NCI-H1417 (cell line): ENCODE measurements around the gene KRT86.
"Not testable (repeated sequence)": the region's sequence is repeated elsewhere in the genome, so short reads cannot be mapped to it uniquely, and the experiment has no call there.

Source experiments
- DNase-seq, 3 experiments: peaks; one replicate each; lab custom pipeline; 2025; lab: John Stamatoyannopoulos, UW

The KRT86 gene

DNA sequence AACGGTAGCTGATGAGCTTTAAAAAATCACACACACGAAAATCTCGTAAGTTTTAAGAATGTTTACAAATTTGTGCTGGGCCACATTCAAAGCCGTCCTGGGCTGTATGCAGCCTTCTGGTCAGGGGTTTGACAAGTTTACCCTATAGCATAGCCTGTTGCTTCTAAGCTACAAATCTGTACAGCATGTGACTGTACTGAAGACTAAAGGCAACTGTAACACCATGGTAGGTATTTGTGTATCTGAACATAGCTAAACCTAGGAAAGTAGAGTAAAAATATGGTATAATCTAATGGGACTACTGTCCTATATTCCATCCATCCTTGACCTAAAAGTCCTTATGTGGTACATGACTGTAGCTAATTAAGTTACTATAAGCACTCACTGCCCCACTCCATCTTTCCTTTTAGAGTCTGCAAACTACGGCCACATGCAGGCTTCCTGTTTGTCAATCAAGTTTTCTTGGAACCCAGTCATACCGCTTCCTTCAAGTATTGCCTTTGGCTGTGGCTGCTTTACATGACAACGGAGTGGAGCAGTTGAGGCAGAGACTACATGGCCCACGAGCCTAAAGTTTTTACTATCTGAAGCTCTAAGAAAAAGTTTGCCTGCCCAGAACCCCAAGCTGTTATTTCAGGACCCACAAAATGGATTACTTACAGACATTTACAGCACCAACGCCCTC, 22.9 kb upstream of the KRT86 start:
- no peak for DNase-seq

DNA sequence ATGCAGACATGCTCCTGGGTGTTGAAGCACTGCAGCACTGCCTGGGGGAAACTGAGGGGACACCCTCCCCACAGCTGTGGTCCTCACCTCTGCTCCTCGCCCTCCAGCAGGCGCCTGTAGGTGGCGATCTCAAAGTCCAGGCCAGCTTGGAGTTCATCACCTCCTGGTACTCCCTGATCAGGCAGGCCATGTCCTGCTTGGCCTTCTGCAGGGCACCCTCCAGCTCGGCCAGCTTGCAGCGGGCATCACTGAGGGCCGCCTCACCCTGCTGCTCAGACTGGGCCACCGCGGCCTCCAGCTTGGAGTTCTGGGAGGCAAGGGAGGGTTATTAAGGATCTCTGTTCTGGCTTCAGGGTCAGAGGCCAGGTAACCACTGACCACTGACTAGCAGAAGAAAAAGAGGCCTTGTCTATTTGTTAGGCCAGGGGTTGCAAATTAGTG, 22.2 kb upstream of the KRT86 start:
- not testable (repeated sequence) for DNase-seq

DNA sequence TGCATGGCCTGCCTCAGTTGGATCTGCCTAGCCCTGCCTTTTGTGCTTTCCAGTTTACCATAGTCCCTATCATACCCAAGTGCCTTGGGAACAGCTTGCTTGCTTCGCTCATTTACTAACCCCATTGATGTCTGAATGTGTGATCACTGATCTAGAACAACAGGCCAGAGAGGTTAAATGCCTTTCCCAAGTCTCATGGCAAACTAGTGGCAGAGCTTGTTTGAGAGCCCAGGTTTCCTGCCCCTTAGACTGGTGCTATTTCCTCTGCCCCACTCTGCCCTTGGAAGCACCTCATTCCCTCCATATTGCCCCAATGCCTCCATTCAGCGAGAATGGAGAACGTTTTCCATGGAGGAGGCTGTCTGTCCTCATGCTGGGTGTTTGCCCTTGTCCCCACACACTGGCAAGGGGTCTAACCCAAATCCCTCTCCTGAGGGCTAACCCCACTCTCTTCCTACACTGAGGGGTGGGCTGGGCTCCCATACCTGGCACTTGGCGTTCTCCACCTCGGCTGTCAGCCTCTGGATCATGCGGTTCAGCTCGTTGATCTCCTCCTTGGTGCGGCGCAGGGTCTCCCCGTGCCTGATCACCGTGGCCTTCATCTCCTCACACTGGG, 21.6 kb upstream of the KRT86 start:
- no peak for DNase-seq

DNA sequence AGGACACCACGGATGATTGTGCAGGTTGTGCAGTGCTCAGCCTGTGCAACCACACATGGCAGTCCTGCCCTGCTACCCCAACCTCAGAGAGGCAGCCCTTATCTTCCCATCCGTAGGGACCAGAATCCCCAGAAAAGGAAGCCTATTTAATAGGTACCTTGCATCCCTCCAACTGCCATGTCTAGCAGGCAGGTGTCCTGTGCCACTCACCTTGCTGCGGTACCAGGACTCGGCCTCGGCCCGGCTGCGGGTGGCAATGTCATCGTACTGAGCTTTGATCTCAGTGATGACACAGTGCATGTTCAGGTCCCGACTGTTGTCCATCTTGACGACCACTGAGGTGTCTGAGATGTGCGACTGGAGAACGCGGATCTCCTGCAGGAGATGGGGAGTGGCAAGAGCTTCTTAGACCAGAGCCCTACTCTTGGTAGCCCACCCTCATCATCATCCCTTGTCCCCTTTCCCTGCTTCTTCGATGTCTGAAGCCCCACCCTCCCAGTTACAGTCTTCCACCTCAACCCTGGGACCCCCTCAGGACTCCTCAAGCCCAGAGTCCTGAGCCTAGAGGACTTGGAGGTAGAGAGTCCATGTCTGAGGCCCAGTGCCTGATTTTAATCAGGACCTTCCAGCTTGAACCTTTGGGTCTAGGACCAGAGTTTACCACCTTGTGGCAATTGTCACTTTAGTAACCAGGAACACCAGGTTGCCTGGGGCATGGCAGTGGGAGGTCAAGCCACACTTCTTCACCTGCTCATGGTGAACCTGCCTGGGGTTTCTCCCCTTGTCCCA, 20.9 kb upstream of the KRT86 start:
- no peak for DNase-seq

DNA sequence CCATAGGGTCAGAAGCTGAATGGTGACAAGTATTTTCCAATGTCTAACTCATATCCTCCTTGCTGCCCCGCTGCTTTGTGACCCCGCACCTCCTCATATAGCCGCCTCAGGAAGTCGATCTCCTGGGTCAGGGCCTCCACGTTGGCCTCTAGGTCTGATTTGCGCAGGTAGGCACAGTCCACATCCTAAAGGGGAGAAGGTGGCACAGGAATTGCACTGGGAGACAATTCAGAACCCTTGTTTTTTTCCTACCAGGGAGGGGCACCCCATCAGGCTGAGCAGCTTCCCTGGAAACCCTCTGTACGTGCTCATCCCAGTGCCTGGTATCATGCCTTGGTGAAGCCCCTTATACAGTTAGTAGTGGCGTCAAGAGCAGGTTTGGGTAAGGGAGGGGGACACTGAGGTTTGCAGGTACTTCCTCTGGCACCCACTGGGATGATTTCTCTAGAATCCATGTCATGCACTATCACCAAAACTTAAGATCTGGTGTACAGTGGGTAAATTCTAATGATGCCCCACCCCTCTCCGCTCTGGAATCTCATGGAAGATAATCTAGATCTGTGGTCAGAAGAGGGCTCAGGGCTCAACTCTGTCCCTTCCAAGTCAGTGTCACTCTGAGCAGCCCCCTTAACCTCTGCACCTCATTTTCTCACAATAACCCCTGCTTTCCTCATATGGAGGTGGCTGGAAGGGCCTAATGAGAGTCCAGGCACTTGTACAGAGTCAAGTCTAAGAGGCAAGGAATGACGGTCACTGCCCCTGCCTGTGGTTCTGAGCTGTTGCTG, 20.1 kb upstream of the KRT86 start:
- no peak for DNase-seq

DNA sequence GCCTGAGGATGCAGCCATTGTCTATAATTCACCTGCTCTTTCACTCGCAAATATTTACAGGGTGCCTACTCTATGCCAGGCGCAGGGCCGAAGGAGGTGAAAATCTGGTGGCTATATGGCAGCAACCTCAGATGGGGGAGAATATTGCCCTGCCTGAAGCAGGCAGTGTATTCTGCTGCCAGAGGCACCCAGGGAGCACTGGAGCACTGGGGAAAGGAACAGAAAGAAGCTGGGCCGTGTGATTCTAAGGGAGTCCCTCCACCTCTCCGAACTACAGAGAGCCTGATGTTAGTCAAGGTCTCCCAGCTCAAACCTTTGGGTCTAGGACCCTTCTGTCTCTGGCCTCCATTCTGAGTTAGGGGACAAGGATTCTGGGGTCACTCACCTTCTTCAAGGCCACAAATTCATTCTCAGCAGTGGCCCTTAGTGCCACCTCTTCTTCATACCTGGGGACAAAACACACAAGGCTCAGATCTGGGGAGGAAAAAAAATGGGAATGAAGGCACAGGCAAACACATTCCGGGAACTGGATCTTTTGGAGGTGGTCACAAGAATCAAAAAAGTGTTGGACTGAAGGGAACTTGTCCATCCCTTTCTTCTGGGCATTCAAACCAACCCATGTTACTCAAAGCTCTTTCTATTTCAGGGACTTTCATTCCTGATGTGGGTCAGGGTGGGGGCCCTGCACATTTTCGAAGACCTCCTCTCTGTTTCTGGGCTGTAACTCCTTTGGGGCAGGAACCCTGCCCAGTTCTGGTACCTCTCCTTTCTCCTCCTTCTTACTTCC, 19.3 kb upstream of the KRT86 start:
- no peak for DNase-seq

DNA sequence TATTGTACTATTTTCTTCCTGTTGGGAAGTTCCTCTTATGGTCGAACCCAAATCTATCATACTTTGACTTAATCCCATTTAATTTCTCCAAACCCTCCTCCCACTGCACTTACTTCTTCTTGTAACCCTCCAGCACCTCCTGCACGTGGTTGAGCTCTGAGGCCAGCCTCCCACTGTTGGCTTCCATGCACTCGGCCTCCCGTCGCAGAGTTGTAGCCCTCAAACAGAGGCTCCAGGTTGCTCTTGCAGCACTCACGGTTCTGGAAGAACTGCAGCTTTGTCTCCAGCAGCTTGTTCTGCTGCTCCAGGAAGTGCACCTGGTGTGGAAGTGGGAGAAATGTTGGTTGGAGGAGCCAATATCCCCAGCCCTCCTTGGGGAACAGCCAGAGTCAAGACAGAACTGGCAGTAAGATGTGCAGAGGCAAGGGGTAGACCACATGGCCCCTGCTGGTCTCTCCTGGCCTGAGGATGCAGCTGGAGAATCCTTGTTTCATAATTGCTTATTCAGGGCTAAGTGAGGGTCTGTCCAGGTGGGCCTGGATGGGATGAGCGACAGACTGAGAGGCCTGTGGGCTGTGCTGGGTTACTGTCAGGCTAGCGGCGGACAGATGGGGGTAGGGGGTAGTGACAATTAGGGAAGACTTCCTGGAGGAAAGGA, 18.4 kb upstream of the KRT86 start:
- no peak for DNase-seq

DNA sequence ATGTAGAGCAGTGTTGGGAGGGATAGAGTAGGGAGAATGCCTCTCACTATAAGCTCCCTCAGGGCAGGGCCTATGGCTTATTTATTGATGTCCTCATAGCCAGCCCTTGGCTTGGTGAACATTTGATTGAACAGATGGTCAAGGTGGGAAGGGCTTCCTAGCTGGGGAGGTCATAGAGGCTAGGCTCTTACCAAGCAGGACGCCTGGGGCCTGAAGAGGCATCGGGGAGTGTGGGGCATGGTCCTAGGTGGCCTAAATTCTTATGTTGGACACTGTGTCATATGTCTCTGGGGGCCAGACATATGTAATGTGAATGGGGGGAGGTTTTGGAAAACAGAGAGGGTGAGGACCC, 17.9 kb upstream of the KRT86 start:
- no peak for DNase-seq

DNA sequence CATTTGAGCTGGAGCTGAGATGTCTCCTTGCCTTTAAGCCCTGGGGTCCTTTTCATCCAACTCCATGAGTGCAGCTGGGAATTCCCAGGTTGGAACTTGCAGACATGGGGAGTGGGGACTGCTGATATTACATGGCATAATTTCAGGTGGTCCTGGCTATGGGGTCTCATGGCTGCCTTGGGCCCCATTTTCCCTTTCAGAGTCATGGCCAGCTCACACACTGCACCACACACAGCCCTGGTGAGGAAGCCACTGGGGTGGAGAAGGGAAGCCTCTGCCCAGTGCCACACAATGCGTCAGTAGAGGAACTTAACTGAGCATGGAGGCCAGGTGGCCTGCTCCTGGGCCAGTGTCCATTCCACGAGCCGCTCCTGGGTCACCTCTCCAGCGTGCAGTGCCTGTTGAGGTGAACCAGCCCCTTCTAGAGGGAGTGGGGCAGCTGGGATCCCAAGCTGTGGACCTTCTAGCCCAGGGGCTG, 17.3 kb upstream of the KRT86 start:
- no peak for DNase-seq

DNA sequence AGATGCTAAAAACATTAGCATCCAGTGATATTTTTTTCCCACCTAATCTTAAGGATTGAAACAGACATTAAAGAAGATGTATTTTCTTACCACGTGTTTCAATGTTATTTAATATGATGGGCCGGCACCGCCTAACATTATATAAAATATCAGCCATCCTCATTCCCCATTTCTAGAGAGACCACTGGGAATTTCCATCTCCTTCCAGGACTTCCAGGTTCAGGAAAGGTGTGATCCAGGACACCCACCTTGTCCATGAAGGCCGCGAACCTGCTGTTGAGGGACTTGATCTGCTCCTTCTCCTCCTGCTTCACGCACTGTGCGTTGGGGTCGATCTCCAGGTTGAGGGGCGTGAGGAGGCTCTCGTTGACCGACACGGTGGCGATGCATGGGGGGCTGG, 16.5 kb upstream of the KRT86 start:
- DNase-seq = not testable (repeated sequence)

DNA sequence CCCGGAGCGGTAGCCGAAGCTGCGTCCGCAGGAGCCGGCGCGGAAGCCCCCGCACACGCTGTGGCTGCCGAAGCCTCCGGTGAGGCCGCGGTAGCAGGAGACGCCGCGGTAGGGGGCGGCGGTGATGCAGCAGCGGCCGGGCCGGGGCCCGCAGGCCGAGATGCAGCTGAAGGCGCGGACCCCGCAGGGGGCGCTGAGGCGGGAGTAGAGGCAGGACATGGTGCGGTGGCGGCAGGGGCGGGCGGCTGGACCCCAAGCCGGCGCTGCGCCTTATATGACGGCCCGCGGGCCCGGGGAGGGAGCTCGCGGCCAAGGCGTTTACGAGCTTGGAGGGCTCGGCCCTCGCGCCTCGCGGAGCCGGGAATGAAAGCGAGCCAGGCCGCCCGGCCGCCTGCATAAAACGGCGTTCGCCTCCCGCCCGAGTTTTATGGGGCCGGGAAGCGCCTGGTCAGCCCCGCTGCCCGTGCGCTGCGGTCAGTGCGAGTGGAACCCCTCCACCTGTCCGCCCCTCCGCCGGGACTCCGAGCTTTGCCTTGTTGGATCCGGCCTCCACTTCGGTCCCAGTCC, 16.0 kb upstream of the KRT86 start:
- no peak for DNase-seq

DNA sequence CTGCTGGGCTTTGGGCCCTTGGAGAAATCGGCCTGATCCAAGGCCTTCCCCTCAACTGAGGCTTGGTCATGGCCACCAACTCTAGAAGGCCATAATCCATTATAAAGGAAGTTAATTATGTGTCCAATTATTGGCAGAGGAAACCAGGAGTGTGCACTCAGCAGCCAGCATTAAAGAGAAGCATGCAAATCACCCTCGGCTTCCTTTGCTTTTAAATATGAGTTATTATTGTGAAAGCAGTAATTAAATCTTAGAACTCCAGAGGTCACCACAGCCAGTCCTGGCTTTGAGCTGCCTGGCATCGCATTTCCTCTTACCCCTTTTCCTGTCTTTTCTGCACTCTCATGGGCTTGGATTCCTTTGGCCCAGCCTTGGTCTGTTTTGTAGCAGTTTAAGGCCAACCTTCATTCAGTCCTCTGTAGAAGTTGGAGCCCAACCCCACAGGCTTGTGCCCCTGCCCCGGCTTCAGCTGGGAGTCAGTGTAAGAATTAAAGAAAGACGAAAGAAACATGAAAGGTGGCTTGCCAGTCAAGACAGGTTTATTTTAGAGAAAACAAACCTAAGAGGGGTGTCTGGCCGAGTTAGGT, 14.7 kb upstream of the KRT86 start:
- DNase-seq = peak in 2 of 3 experiments; percentile 16 to 54

DNA sequence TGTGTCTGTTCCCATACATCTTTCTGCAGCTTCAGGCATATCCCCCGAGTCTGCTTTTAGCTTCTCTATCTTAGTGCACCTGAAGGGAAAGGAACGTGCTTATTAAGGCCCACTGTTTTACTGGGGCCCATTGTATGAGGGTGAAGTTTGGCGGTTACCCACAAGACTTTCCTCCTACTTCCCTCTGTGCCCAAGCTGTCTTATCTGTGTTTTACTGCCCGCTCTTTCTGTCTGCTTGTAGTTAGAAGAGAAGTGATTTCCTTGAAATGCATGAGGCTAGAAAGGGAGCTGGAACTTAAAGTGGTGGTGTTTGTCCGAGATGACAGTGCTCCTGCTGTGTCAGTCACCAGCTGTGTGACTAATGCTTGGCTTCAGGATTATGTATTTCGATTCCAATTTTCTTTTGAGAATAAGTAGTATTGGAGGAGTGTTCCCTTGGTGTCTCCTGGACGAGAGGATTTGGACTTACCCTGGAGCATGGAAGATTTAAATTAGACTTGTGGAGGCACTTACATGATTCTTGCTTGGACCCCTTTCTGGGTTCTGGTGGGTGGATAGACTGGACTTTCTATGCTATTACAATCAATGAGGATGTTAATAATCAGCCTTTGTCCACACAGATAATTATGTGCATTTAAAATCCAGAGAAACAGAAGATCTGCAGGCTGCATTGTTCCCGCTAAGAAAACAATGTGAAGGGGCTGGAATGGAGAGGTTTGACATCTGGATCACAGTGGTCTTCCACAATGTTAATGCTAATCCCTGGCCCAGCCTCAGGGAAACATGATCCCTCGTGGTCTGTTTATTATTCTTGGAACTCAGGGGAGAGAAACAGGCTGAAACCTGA, 13.9 kb upstream of the KRT86 start:
- peak in 1 of 3 experiments; percentile 38 for DNase-seq

DNA sequence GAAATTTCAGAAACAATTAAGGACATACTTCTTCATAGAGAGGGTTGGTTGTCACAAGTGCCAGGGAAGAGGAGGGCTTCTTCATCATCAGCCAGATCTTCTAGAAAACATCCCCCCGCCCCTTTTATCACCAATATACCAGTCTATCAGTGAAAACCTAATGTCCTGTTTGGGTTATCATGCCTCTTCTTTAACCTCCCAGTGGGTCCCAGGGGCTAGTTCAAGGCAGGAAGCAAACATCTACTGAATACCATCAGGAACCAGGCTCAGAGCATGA, 13.3 kb upstream of the KRT86 start:
- DNase-seq = no peak

DNA sequence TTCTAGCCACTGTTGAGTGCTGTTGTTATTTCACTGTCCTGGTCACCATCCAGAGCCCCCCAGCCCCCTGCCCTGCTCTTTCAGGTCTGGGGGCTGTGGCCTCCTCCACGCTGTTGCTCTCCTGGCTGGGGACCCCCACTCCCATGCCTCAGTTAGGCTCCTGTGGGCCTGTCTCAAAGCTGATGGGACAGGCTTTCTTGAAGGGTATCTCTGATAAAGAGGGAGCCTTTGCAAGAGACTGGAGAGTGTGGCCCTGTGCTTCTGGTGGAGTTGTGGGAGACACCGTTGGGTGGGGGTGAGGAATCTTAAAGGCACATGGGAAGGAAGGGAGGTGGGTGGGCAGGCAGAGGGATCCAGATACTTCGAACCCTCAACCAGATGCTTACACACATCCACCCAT, 12.2 kb upstream of the KRT86 start:
- DNase-seq = no peak

DNA sequence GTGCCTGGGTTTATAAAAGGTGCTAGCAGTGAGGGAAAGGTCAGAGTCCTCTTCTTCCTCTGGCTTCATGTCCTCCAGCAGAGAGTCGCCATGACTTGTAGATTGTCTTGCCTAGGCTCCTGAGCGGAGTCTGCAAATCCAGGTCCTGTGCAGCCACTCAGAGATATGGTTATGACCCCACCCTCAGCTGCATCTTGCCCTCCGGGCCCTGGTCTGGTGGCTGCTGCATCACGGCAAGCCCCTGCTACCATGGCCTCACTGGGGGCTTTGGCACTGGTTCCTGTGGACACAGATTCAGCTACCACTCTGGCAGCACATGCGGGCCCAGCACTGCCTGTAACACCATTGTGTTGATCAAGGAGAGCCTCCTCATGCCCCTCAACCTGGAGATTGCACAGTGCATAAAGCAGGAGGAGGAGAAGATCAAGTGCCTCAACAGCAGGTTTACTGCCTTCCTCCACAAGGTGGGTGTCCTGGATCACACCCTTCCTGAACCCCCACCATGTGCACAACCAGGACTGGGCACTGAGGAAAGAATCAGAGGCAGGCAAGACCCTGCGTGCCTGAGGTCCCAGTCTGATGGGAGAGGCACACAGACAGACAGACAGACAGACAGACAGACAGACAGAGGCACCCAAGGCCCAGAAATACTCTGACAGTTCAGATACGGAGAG, 10.5 kb upstream of the KRT86 start:
- DNase-seq = no peak

DNA sequence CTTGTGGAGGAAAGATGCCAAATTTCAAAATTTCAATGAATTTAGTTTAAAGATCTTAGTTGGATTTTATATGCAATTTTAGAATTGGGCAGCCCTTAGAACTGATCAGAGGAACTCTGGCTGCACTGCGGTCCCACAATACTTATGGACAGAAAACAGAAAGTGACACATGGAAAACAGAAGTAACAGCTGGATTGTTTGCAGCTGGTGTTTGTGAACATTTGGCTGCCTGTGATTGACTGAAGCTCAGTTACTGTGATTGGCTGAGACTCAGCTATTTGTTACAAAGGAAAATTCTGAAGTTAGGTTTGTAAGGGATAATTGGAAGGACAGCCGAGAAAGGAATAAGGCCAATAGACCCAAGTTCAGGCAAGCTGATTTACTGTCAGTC, 10.0 kb upstream of the KRT86 start:
- no peak for DNase-seq

DNA sequence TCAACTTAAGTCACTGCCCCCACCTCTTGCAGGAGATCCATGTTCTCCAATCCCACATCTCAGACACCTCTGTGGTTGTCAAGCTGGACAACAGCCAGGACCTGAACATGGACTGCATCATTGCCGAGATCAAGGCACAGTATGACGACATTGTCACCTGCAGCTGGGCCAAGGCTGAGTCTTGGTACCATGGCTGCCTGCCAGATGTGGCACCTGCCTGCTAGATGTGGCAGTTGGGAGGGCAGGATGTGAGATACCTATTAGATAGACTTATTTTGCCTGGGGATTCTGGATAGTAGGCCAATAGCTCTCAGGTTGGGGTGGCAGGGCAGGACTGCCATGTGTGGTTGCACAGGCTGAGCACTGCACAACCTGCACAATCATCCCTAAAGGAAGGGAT, 7.9 kb upstream of the KRT86 start:
- no peak for DNase-seq

DNA sequence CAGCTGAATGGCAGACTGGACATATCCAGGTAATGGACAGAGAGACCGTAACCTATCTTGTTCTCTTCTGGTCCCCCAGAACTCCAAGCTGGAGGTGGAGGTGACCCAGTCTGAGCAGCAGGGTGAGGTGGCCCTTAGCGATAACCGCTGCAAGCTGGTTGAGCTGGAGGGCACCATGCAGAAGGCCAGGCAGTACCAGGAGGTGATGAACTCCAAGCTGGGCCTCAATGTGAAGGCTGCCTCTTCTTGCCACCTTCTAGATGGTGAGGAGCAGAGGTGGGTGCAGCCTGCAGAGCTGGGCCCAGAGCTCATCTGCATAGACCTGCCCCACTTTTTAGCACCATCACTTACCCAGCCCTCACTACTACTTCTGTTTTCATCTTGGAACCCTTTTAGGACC, 7.2 kb upstream of the KRT86 start:
- no peak for DNase-seq
